Measurements from ENCODE around the gene CNKSR2. TPM values are rescaled to one million over a fixed set of nuclear protein-coding genes. Genes with fewer than 3 reads are reported as not detected.

The CNKSR2 gene
- total and polyA plus RNA-seq, 11 donors = 0.07 to 3.0 (median 0.47) TPM; not detected in 1

- H3K4me3 ChIP-seq = no peak overlapping the region
- WGBS, 4 donors = 70 to 91% (median 78%) methylated on average over 3 of the region's 3 CpGs
- no peaks in the 10 kb centered on the region for H3K9me3 ChIP-seq
- DNase-seq (no peak), ATAC-seq (no peak)
- H3K36me3 ChIP-seq = no peaks in the 10 kb centered on the region
- H3K27ac ChIP-seq = no peak overlapping the region
- intact Hi-C loops (cut with DNase I) = no loop called here
- no peaks in the 10 kb centered on the region for H3K27me3 ChIP-seq
- no peaks in the 10 kb centered on the region for H3K4me1 ChIP-seq
- no peak for TF ChIP-seq CTCF (IDR thresholded peaks at IDR 0.05)
These were observed 129.4 kb downstream of the CNKSR2 start for GRCh38 chrX:21503593-21503992.

GRCh38 chrX:21509912-21510311 lies 135.7 kb downstream of the CNKSR2 start:
- TF ChIP-seq CTCF (IDR thresholded peaks at IDR 0.05) = no peak
- TF ChIP-seq POLR2A (IDR thresholded peaks at IDR 0.05) = no peak
- Histone ChIP-seq H3K4me1 (no peaks in the 10 kb centered on the region), H3K4me3 (no peak overlapping the region), H3K27ac (no peak overlapping the region), H3K27me3 (no peaks in the 10 kb centered on the region), H3K9me3 (no peaks in the 10 kb centered on the region), H3K36me3 (no peaks in the 10 kb centered on the region)
- intact Hi-C loops (cut with DNase I) = no loop called here
- no peak for ATAC-seq
- no peak for DNase-seq

GRCh38 chrX:21524008-21524407 lies 149.8 kb downstream of the CNKSR2 start:
- Histone ChIP-seq H3K36me3 (no peaks in the 10 kb centered on the region), H3K4me3 (no peak overlapping the region), H3K9me3 (no peaks in the 10 kb centered on the region), H3K27me3 (no peaks in the 10 kb centered on the region), H3K27ac (no peak overlapping the region), H3K4me1 (no peaks in the 10 kb centered on the region)
- no peak for TF ChIP-seq CTCF (IDR thresholded peaks at IDR 0.05)
- TF ChIP-seq POLR2A (IDR thresholded peaks at IDR 0.05) = no peak
- ATAC-seq (no peak), DNase-seq (no peak)
- 38 to 70% (median 52%) methylated on average over 1 of the region's 1 CpG for WGBS, 4 donors
- intact Hi-C loops (cut with DNase I) = no loop called here

GRCh38 chrX:21528076-21528475 lies 153.9 kb downstream of the CNKSR2 start:
- Histone ChIP-seq H3K27ac (no peak overlapping the region), H3K9me3 (no peaks in the 10 kb centered on the region), H3K4me3 (no peak overlapping the region), H3K4me1 (no peaks in the 10 kb centered on the region), H3K27me3 (no peaks in the 10 kb centered on the region), H3K36me3 (no peaks in the 10 kb centered on the region)
- ATAC-seq (no peak), DNase-seq (no peak)
- no peak for TF ChIP-seq CTCF (IDR thresholded peaks at IDR 0.05)
- intact Hi-C loops (cut with DNase I) = no loop called here
